ACC112 (cell line): ENCODE measurements around the gene MT1X.
A peak's percentile ranks its signal among the peaks of the same experiment; 100 is the strongest.

ENCODE experiments used
- H2AFZ ChIP-seq: fragments of 200-600 bp; sonication (generic); one replicate; pipeline ENCODE4 v1.6.0; 2017; ENCODE audit warnings: antibody characterized with exemption, low read length; ENCODE audit not compliant: unreplicated experiment
- H3K27ac ChIP-seq: fragments of 200-600 bp; sonication (generic); 2 replicates; pipeline ENCODE4 v1.5.1; 2014; ENCODE audit warnings: low read depth, mild to moderate bottlenecking, antibody characterized with exemption, low read length, moderate library complexity
- H3K27me3 ChIP-seq: fragments of 200-600 bp; sonication (generic); 2 replicates; pipeline ENCODE4 v1.6.1; 2014; ENCODE audit warnings: mild to moderate bottlenecking, antibody characterized with exemption, low read length, moderate library complexity, mixed read lengths; ENCODE audit not compliant: insufficient read depth
- H3K36me3 ChIP-seq: fragments of 200-600 bp; sonication (generic); 2 replicates; pipeline ENCODE4 v1.6.1; 2016; ENCODE audit warnings: mild to moderate bottlenecking, antibody characterized with exemption, low read length, moderate library complexity, mixed read lengths; ENCODE audit not compliant: insufficient read depth
- H3K4me1 ChIP-seq: fragments of 200-600 bp; sonication (generic); one replicate; pipeline ENCODE4 v1.6.1; 2016; ENCODE audit warnings: low read length, mixed read lengths; ENCODE audit not compliant: insufficient read depth, unreplicated experiment, control insufficient read depth
- H3K4me3 ChIP-seq: fragments of 200-600 bp; sonication (generic); 2 replicates; pipeline ENCODE4 v1.5.1; 2014; ENCODE audit warnings: mild to moderate bottlenecking, low read depth, low read length
- H3K79me2 ChIP-seq: fragments of 200-600 bp; sonication (generic); one replicate; pipeline ENCODE4 v1.6.0; 2016; ENCODE audit warnings: low read length; ENCODE audit not compliant: control insufficient read depth, unreplicated experiment, insufficient read depth

The MT1X gene

DNA sequence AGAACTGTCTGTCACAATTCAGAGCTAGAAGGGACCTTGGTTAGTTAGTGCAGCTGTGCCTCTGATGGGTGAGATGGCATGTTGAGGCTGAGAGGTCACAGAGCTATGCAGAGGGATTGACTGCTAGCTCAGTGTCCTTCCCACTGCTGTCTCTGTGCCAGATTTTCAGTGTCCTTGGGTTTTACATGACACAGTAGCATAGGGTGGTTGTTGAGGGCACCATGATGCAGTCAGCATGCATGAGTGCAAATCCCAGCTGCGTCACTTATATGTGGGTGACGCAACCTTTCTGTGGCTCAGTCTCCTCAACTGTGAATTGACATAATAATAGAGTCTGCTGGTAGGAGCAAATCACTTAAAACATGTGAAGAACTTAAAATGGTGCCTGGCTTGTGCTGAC, 41.1 kb upstream of the MT1X start:
- Histone ChIP-seq H3K4me1 (peaks cover 23% of the 10 kb centered on the region), H3K27me3 (peaks cover 14% of the 10 kb centered on the region; the same call in 1 of the 2 replicates), H3K27ac (no peak overlapping the region)

GRCh38 chr16:56643080-56643778, 39.0 kb upstream of the MT1X start:
- Histone ChIP-seq H3K27ac (no peak overlapping the region), H3K27me3 (peaks cover 23% of the 10 kb centered on the region), H3K79me2 (no peaks in the 10 kb centered on the region), H2AFZ (peak overlapping the region; percentile 48), H3K4me1 (peaks cover 23% of the 10 kb centered on the region), H3K36me3 (no peaks in the 10 kb centered on the region), H3K4me3 (peak overlapping the region; percentile 69)

More for the DNA sequence above, 41.1 kb upstream of the MT1X start:
- Histone ChIP-seq H3K36me3 (no peaks in the 10 kb centered on the region), H3K4me3 (no peak overlapping the region), H3K79me2 (no peaks in the 10 kb centered on the region), H2AFZ (no peak overlapping the region)

DNA sequence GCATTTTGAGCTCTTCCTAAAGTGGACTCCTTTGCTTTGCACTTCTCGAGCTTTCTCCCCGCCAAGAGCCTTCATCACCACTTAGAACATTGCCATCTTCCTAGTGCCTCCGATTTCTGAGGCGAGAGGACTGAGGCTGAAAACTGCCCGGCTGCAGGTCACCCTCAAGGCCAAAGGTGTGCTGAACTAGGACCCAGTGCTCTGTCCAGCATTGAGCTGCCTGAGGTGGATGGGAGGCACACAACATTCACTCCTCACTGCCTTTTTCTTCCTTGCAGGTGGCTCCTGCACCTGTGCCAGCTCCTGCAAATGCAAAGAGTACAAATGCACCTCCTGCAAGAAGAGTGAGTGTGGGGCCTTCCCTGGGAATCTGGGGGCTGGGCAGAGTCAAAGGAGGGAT, 38.4 kb upstream of the MT1X start:
- peaks cover 20% of the 10 kb centered on the region for H3K4me1 ChIP-seq
- peak overlapping the region; percentile 69 for H3K4me3 ChIP-seq
- H3K27me3 ChIP-seq, result peaks cover 26% of the 10 kb centered on the region
- H3K27ac ChIP-seq, result no peak overlapping the region
- H3K79me2 ChIP-seq, result no peaks in the 10 kb centered on the region
- no peak overlapping the region for H2AFZ ChIP-seq
- no peaks in the 10 kb centered on the region for H3K36me3 ChIP-seq

GRCh38 chr16:56645311-56645710, 37.0 kb upstream of the MT1X start:
- H3K4me1 ChIP-seq, result peaks cover 15% of the 10 kb centered on the region
- H3K79me2 ChIP-seq, result no peaks in the 10 kb centered on the region
- H3K4me3 ChIP-seq, result no peak overlapping the region
- no peak overlapping the region for H2AFZ ChIP-seq
- no peak overlapping the region for H3K27ac ChIP-seq
- H3K27me3 ChIP-seq, result peaks cover 29% of the 10 kb centered on the region
- H3K36me3 ChIP-seq, result no peaks in the 10 kb centered on the region

- no peak overlapping the region for H3K4me3 ChIP-seq
- H3K27me3 ChIP-seq, result peaks cover 29% of the 10 kb centered on the region
- no peaks in the 10 kb centered on the region for H3K36me3 ChIP-seq
- H3K79me2 ChIP-seq, result no peaks in the 10 kb centered on the region
- peaks cover 15% of the 10 kb centered on the region for H3K4me1 ChIP-seq
- H2AFZ ChIP-seq, result no peak overlapping the region
- H3K27ac ChIP-seq, result no peak overlapping the region
These were observed 36.4 kb upstream of the MT1X start for GRCh38 chr16:56645838-56646237.

DNA sequence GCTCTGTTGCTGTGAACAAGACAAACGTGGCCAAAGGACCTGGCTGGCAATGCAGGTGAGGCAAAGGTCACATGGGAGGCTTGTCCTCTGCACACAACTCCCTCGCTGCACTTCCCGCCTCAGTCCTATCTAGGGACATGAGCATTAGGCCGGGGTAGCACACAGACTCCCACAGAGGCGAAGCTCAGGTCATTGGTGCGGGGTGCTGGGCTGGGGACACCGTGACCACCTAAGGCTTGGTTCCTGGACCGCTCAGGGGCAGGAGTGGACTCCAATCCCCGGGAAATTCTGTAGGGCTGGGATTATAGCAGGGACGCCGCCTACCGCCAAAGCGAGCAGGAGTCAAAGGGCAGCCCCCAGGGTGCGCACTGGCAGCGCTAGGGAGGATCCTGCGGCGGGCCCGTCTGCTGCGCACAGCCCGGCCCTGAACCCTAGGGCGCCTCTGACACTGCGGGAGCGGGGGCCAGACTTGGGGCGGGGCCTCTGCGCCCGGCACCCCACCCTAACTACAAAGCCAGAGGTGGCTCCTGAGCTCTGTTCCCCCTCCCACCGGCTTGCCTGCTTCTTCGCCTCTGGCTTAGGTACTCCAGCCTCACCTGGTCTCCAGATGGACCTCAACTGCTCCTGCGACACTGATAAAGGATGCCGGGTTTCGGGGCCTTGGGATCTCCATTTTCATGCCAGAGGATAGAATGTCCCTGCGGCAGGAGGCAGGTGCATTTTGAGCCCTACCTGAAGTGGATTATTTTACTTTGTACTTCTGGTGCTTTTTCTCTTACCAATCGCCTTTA, 34.4 kb upstream of the MT1X start:
- Histone ChIP-seq H3K27ac (no peak overlapping the region), H3K4me1 (peaks cover 12% of the 10 kb centered on the region), H3K27me3 (peaks cover 29% of the 10 kb centered on the region), H3K36me3 (no peaks in the 10 kb centered on the region), H3K4me3 (no peak overlapping the region), H3K79me2 (no peaks in the 10 kb centered on the region), H2AFZ (no peak overlapping the region)

DNA sequence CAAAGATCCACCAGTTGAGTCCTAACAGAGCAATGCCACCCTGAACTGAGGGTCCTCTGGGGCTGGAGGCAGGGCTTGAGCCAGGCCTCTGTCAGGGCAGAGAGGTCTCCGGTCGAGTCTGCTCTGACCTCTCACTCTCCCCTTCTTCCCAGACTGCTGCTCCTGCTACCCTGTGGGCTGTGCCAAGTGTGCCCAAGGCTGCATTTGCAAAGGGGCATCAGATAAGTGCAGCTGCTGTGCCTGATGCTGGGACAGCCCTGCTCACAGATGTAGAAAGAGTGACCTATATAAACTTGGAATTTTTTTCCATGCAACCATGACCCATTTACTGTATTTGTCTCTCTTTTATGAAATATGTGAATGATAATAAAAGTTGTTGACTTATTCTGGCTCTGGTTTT, 33.0 kb upstream of the MT1X start:
- H3K79me2 ChIP-seq, result no peaks in the 10 kb centered on the region
- no peaks in the 10 kb centered on the region for H3K36me3 ChIP-seq
- H3K4me1 ChIP-seq, result no peaks in the 10 kb centered on the region
- no peak overlapping the region for H2AFZ ChIP-seq
- no peak overlapping the region for H3K27ac ChIP-seq
- no peak overlapping the region for H3K4me3 ChIP-seq
- peaks cover 29% of the 10 kb centered on the region for H3K27me3 ChIP-seq

DNA sequence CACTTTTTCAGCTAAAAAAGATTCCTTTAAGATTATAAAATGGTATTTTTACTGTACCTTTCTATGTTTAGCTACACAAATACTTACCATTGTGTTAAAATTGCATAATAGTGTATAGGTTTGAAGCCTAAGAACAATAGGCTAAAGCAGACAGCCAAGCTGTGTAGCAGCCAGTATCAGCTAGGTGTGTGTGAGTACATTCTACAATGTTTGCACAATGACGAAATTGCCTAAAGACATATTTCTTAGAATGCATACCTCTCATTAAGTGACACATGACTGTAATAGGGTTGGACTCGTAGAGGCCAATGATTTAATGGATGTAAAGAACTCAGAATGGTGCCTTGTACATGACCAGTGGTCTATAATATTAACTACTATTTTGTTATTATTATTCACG, 32.5 kb upstream of the MT1X start:
- Histone ChIP-seq H3K4me3 (no peak overlapping the region), H2AFZ (no peak overlapping the region), H3K79me2 (no peaks in the 10 kb centered on the region), H3K27me3 (peaks cover 29% of the 10 kb centered on the region), H3K4me1 (no peaks in the 10 kb centered on the region), H3K27ac (no peak overlapping the region), H3K36me3 (no peaks in the 10 kb centered on the region)

- Histone ChIP-seq H3K4me3 (no peak within 1 kb of the TSS), H3K4me1 (no peaks in the 10 kb centered on the region), H3K27me3 (peaks cover 22% of the 10 kb centered on the region), H2AFZ (no peak within 1 kb of the TSS), H3K27ac (no peak within 1 kb of the TSS), H3K36me3 (no peaks in the 10 kb centered on the region), H3K79me2 (no peaks in the 10 kb centered on the region)
These were observed 30.7 kb upstream of the MT1X start, which contains the start of gene MT1B for GRCh38 chr16:56651586-56651985. Gene MT1B (plus strand): TSS chr16:56651886. CDS start chr16:56651954, 68 bp downstream.

DNA sequence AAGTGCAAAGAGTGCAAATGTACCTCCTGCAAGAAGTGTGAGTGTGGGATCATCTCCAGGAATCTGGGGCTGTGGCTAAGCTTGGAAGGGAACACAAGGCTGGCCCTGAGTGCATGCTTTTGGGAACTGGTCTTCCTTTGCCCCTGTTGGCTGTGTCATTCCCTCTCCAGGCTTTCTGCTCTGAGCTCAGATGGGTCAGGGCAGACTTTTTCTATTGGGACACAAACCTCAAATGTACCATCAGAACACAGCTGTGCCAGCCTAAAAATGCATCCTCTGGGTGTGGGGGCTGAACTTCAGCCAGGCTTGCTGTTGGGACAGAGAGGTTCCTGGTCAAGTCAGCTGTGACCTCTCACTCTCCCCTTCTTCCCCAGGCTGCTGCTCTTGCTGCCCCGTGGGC, 29.7 kb upstream of the MT1X start:
- no peak overlapping the region for H3K27ac ChIP-seq
- no peak overlapping the region for H3K4me3 ChIP-seq
- H3K4me1 ChIP-seq, result no peaks in the 10 kb centered on the region
- peaks cover 16% of the 10 kb centered on the region for H3K27me3 ChIP-seq
- H3K36me3 ChIP-seq, result no peaks in the 10 kb centered on the region
- no peaks in the 10 kb centered on the region for H3K79me2 ChIP-seq
- no peak overlapping the region for H2AFZ ChIP-seq

DNA sequence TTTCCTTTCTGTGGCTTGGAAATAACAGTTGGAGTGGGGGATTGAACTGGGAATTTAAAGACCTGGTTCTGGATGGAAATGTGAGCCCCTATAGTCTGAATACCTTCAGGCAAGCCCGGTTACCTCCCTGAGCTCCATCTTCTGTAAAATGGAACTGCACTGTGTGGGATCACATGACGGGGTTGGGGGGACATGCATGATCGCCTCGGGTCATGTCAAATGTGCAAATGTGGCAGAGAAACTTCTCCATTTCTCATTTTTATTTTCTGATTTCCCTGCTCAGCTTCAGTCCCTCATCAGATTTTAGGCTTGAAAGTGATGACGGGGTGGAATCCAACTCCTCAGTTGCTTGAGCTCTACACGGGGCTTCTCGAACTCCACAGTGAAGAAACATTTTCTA, 29.1 kb upstream of the MT1X start:
- peaks cover 9% of the 10 kb centered on the region for H3K27me3 ChIP-seq
- H3K4me1 ChIP-seq, result no peaks in the 10 kb centered on the region
- H3K36me3 ChIP-seq, result no peaks in the 10 kb centered on the region
- no peak overlapping the region for H2AFZ ChIP-seq
- no peak overlapping the region for H3K27ac ChIP-seq
- no peaks in the 10 kb centered on the region for H3K79me2 ChIP-seq
- no peak overlapping the region for H3K4me3 ChIP-seq
